KOPT-K1 (cell line): ENCODE measurements around the gene EFCAB6.

Source experiments
- H3K27ac ChIP-seq: fragments of 200-600 bp; sonication (generic); 2 replicates; pipeline ENCODE4 v1.5.1; 2016; ENCODE audit warnings: antibody characterized with exemption, mild to moderate bottlenecking, low read depth, low read length; ENCODE audit not compliant: poor library complexity, severe bottlenecking
- H3K36me3 ChIP-seq: fragments of 200-600 bp; sonication (generic); 2 replicates; pipeline ENCODE4 v1.5.1; 2017; ENCODE audit warnings: antibody characterized with exemption, mild to moderate bottlenecking, low read length, moderate library complexity; ENCODE audit not compliant: insufficient read depth
- H3K9me3 ChIP-seq: fragments of 200-600 bp; sonication (generic); 2 replicates; pipeline ENCODE4 v1.5.1; 2017; ENCODE audit warnings: antibody characterized with exemption, low read length, mild to moderate bottlenecking; ENCODE audit not compliant: insufficient read depth, poor library complexity, severe bottlenecking

EFCAB6 gene

DNA sequence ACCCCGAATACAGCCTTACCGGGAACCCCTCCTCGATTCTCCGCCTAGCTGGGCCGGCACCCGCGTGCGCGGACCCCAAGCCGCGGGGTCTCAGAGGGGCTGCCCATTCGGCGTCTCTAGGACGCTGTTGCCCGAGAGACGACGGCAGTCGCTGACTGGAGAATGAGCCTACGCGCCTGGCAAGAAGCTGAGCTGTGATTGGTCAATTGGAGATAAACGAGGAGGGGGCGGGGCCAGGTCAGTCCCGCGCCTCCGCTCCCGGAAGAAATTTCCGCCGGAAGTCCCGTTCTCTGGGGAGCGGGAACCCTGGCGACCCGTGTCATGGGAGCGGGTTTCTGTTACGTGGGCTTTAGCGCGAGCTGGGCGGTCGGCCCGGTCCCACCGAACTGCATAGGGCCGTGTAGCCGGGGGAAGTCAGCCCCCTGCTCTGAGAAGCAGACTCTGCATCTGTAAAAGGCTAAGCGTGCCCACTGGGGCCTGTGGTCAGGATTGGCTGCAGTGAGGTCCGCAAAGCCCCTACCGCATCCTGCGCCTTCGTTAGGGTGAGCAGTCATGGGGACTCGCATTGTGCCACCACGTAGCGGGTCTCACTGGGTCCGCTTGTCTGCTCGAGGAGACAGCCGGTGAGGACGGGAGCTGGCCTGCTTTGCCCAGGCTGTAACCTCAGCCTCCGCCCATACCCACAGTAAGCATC is at the start of gene EFCAB6:
Gene EFCAB6 (minus strand): TSS at position 157 of the 694 bp plus-strand sequence. CDS start 29,987 bp downstream, outside the sequence.
- Histone ChIP-seq H3K27ac (no peak within 1 kb of the TSS), H3K9me3 (no peaks in the 10 kb centered on the region), H3K36me3 (no peaks in the 10 kb centered on the region)

- no peak overlapping the region for H3K27ac ChIP-seq
- no peaks in the 10 kb centered on the region for H3K36me3 ChIP-seq
- peaks cover 7% of the 10 kb centered on the region for H3K9me3 ChIP-seq
Measured at GRCh38 chr22:43861529-43861928, 49.4 kb upstream of the EFCAB6 start.

GRCh38 chr22:43860831-43861230 is 48.7 kb upstream of the EFCAB6 start:
- Histone ChIP-seq H3K9me3 (peaks cover 10% of the 10 kb centered on the region), H3K27ac (no peak overlapping the region), H3K36me3 (no peaks in the 10 kb centered on the region)

- Histone ChIP-seq H3K9me3 (peaks cover 10% of the 10 kb centered on the region), H3K36me3 (no peaks in the 10 kb centered on the region), H3K27ac (no peak overlapping the region)
Measured at GRCh38 chr22:43860126-43860525, 48.0 kb upstream of the EFCAB6 start.

DNA sequence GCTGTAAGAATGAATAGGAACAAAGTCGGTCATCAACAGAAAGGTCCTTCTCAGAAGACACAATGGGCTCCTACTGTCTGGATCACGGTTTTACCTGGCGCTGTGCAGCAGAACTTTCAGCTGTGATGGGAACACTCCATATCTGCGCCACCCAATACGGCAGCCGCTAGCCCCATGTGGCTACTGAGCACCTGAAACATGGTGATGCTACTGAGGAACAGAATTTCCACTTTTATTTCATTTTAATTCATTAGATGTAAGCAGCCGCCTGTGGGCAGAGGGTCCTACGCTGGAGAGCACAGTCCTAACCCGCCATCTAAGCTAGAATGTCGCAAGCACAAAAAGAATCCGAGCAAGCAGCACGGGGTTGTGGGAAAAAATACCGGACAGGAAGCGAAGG is 47.5 kb upstream of the EFCAB6 start:
- Histone ChIP-seq H3K27ac (no peak overlapping the region), H3K36me3 (no peaks in the 10 kb centered on the region), H3K9me3 (peaks cover 10% of the 10 kb centered on the region)

DNA sequence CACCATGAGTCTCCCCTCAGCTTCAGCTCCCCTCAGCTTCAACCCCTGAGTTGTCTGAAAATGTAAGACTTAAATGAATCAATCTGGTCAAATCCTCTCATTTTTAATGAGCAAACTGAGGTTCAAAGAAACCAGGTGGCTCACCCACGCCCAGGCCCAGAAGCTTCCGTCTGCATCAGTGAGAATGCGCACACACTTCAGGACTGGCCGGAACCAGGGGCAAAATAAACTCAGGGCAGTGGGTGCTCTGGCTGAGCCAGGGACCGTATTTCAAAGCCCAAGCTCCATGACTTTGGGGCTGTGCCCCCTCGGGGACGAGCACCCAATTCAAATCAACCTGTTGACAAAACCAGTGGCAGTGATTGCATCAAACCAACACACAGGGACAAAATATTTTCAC is 47.1 kb upstream of the EFCAB6 start:
- no peak overlapping the region for H3K27ac ChIP-seq
- H3K36me3 ChIP-seq: no peaks in the 10 kb centered on the region
- peaks cover 10% of the 10 kb centered on the region for H3K9me3 ChIP-seq

GRCh38 chr22:43858156-43858895 is 46.2 kb upstream of the EFCAB6 start:
- Histone ChIP-seq H3K27ac (no peak overlapping the region), H3K9me3 (peaks cover 10% of the 10 kb centered on the region), H3K36me3 (no peaks in the 10 kb centered on the region)

DNA sequence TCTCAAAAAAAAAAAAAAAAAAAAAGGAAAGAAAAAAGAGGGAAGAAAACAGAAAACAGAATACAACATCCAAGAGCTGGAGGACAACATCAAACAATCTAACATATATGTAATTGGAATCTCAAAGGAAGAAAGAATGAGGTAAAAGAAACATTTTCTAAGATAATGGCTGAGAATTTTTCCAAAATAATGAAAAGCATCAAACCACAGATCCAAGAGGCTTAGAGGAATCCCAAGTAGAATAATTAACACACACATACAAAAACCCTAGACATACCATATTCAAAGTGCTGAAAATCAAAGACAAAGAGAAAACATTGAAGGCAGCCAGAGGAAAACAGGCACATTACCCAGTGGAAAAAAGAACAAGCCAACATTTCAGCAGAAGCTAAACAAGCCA is 45.3 kb upstream of the EFCAB6 start:
- H3K27ac ChIP-seq: no peak overlapping the region
- no peaks in the 10 kb centered on the region for H3K36me3 ChIP-seq
- peaks cover 10% of the 10 kb centered on the region for H3K9me3 ChIP-seq

GRCh38 chr22:43855431-43855830 is 43.3 kb upstream of the EFCAB6 start:
- Histone ChIP-seq H3K27ac (no peak overlapping the region), H3K36me3 (no peaks in the 10 kb centered on the region)

DNA sequence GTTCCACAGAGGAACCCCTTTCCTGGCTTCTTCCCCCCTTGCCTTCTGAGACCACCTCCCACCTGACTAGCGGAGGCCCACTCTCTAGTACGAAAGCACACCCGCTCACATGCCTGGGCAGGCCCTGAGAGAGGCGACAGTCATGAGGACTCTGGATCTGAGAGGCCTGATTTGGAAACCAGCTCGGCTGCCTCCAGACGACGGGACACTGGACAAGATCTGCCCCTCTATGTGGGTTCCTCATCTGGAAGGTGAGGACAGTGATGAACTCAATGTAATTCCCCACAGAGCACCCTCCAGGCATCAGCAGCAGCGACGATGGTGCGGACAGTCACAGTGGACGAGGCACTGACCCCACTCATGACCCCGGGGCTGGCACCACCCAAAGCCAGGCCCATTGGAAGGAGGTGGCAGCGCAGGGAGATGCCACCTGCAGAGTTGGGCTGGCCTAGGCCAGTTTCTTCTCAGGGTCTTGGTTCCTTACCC is 42.7 kb upstream of the EFCAB6 start:
- Histone ChIP-seq H3K27ac (no peak overlapping the region), H3K36me3 (no peaks in the 10 kb centered on the region), H3K9me3 (peaks cover 10% of the 10 kb centered on the region)

More at GRCh38 chr22:43855431-43855830, 43.3 kb upstream of the EFCAB6 start:
- H3K9me3 ChIP-seq: peaks cover 10% of the 10 kb centered on the region

- Histone ChIP-seq H3K9me3 (peaks cover 10% of the 10 kb centered on the region), H3K36me3 (no peaks in the 10 kb centered on the region), H3K27ac (no peak overlapping the region)
Measured at GRCh38 chr22:43854121-43854785, 42.1 kb upstream of the EFCAB6 start.

DNA sequence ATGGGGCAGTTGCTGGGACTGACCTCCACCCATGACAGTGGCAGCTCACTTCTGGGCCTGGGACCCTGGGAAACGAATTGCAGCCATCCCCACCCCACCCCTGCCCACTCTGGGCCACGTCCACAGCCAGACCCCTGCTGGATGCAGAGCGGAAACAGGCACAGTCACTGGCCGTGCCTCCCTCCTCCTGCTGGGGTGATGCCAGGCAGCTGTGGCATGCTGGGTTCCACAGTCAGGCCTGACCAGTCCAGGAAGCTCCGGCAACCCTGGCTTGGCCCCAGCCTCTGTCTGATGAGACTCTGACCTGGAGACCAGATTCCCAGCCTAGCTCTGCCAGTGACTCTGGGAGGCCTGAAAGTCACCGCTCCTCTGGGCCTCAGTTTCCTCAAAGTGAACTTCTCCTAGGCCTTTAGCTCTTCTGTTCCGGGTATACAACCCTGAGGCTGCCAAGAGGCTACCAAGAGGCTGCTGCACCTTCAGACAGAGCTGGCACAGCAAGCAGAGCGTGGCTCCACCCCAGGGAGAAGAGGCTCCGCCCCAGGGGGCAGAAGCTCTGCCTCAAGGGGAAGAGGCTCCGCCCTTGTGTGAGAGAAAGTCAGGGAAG is 41.3 kb upstream of the EFCAB6 start:
- peaks cover 10% of the 10 kb centered on the region for H3K9me3 ChIP-seq
- no peaks in the 10 kb centered on the region for H3K36me3 ChIP-seq

GRCh38 chr22:43852573-43853327 is 40.6 kb upstream of the EFCAB6 start:
- Histone ChIP-seq H3K27ac (no peak overlapping the region), H3K36me3 (no peaks in the 10 kb centered on the region), H3K9me3 (peaks cover 10% of the 10 kb centered on the region)

More for the DNA sequence above, 41.3 kb upstream of the EFCAB6 start:
- no peak overlapping the region for H3K27ac ChIP-seq

DNA sequence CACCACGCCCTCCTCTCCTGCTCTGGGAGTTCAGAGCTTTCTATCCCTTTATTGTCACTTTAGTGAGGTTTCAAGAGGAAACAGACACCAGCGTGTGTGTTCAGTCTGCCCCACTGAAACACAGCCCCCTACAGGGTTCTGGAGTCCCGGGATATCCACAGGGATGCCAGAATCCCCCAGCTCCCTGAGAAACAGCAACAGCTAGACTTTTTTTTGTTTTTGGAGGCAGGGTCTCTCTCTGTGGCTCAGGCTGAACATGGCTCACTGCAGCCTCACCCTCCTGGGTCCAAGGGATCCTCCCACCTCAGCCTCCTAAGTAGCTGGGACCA is 39.8 kb upstream of the EFCAB6 start:
- Histone ChIP-seq H3K27ac (no peak overlapping the region), H3K36me3 (no peaks in the 10 kb centered on the region), H3K9me3 (peaks cover 7% of the 10 kb centered on the region)
